KMS-11 (cell line): ENCODE measurements around the gene NAA15.
"Not testable (repeated sequence)": the region's sequence is repeated elsewhere in the genome, so short reads cannot be mapped to it uniquely, and the experiment has no call there.

Source experiments
- H2AFZ ChIP-seq: fragments of 200-600 bp; sonication (generic); 2 replicates; pipeline ENCODE4 v1.6.1; 2016; ENCODE audit warnings: antibody characterized with exemption, mixed run types, low read depth
- H3K27ac ChIP-seq: fragments of 200-600 bp; sonication (generic); 2 replicates; pipeline ENCODE4 v1.6.1; 2016; ENCODE audit warnings: mild to moderate bottlenecking, mixed run types
- H3K27me3 ChIP-seq: fragments of 200-600 bp; sonication (generic); 2 replicates; pipeline ENCODE4 v1.6.1; 2017; ENCODE audit warnings: mild to moderate bottlenecking, low read depth, mixed run types, moderate library complexity; ENCODE audit not compliant: insufficient read depth
- H3K36me3 ChIP-seq: fragments of 200-600 bp; sonication (generic); 2 replicates; pipeline ENCODE4 v1.6.1; 2017; ENCODE audit warnings: mild to moderate bottlenecking, mixed run types; ENCODE audit not compliant: insufficient read depth
- H3K4me1 ChIP-seq: fragments of 200-600 bp; sonication (generic); 2 replicates; pipeline ENCODE4 v1.6.1; 2016; ENCODE audit warnings: mild to moderate bottlenecking, low read depth, mixed run types; ENCODE audit not compliant: poor library complexity, severe bottlenecking
- H3K4me2 ChIP-seq: fragments of 200-600 bp; sonication (generic); 2 replicates; pipeline ENCODE4 v1.7.0; 2016; ENCODE audit warnings: mild to moderate bottlenecking, mixed run types
- H3K4me3 ChIP-seq: fragments of 200-600 bp; sonication (generic); IDR thresholded peaks from 2 replicates; pipeline ENCODE4 v1.6.1; 2017; ENCODE audit warnings: low read depth, low read length, mixed read lengths; ENCODE audit not compliant: insufficient read depth
- H3K79me2 ChIP-seq: fragments of 200-600 bp; sonication (generic); 2 replicates; pipeline ENCODE4 v1.6.1; 2016; ENCODE audit warnings: low read depth, mixed run types; ENCODE audit not compliant: insufficient read depth
- H3K9ac ChIP-seq: fragments of 200-600 bp; sonication (generic); 2 replicates; pipeline ENCODE4 v1.6.1; 2016; ENCODE audit warnings: mild to moderate bottlenecking, mixed run types
- H4K20me1 ChIP-seq: fragments of 200-600 bp; sonication (generic); 2 replicates; pipeline ENCODE4 v1.6.1; 2016; ENCODE audit warnings: mild to moderate bottlenecking, mixed run types; ENCODE audit not compliant: insufficient read depth
- CTCF ChIP-seq: fragments of 200-600 bp; sonication (generic); conservative IDR thresholded peaks from 2 replicates; pipeline ENCODE4 v1.6.1; 2017; ENCODE audit warnings: low read depth, mild to moderate bottlenecking, antibody characterized with exemption, low read length, moderate library complexity, mixed read lengths

The NAA15 gene

GRCh38 chr4:139403462-139403861, 102.2 kb downstream of the NAA15 start:
- Histone ChIP-seq H3K4me1 (no peaks in the 10 kb centered on the region), H3K27me3 (no peaks in the 10 kb centered on the region), H4K20me1 (no peaks in the 10 kb centered on the region), H3K36me3 (no peaks in the 10 kb centered on the region), H3K9ac (no peak overlapping the region), H3K79me2 (no peaks in the 10 kb centered on the region), H2AFZ (no peak overlapping the region), H3K4me3 (no peak overlapping the region), H3K4me2 (no peak overlapping the region), H3K27ac (no peak overlapping the region)
- 0 out of 2 replicates have a peak, but pooled peaks have one; percentile 29 for TF ChIP-seq CTCF

GRCh38 chr4:139410312-139410711, 109.0 kb downstream of the NAA15 start:
- H3K4me3 ChIP-seq = no peak overlapping the region
- no peaks in the 10 kb centered on the region for H3K36me3 ChIP-seq
- no peaks in the 10 kb centered on the region for H3K27me3 ChIP-seq
- no peaks in the 10 kb centered on the region for H4K20me1 ChIP-seq
- TF ChIP-seq CTCF = no peak
- H3K4me1 ChIP-seq = no peaks in the 10 kb centered on the region
- no peak overlapping the region for H3K9ac ChIP-seq
- H3K79me2 ChIP-seq = no peaks in the 10 kb centered on the region
- H3K27ac ChIP-seq = no peak overlapping the region
- H2AFZ ChIP-seq = no peak overlapping the region
- no peak overlapping the region for H3K4me2 ChIP-seq

- H3K4me1 ChIP-seq = peaks cover 15% of the 10 kb centered on the region
- H3K4me2 ChIP-seq, H3K9ac ChIP-seq, H3K27me3 ChIP-seq, H3K4me3 ChIP-seq, H4K20me1 ChIP-seq, H2AFZ ChIP-seq, H3K79me2 ChIP-seq, H3K36me3 ChIP-seq, H3K27ac ChIP-seq: not testable (repeated sequence)
These were observed 113.4 kb downstream of the NAA15 start for GRCh38 chr4:139414671-139415210.

- Histone ChIP-seq H3K4me1 (peaks cover 19% of the 10 kb centered on the region), H3K79me2 (no peaks in the 10 kb centered on the region), H3K4me2 (no peak overlapping the region), H3K4me3 (no peak overlapping the region), H3K27ac (no peak overlapping the region), H2AFZ (no peak overlapping the region), H3K36me3 (no peaks in the 10 kb centered on the region), H3K27me3 (no peaks in the 10 kb centered on the region), H3K9ac (no peak overlapping the region), H4K20me1 (no peaks in the 10 kb centered on the region)
- peak; percentile 89 for TF ChIP-seq CTCF
These were observed 114.9 kb downstream of the NAA15 start for GRCh38 chr4:139416073-139416673.

GRCh38 chr4:139419388-139419914, 118.1 kb downstream of the NAA15 start:
- no peak for TF ChIP-seq CTCF
- Histone ChIP-seq H3K4me1 (peaks cover 19% of the 10 kb centered on the region), H3K79me2 (no peaks in the 10 kb centered on the region), H3K4me2 (peak overlapping the region; percentile 13), H3K4me3 (no peak overlapping the region), H4K20me1 (no peaks in the 10 kb centered on the region), H2AFZ (no peak overlapping the region), H3K27ac (no peak overlapping the region), H3K36me3 (no peaks in the 10 kb centered on the region), H3K27me3 (no peaks in the 10 kb centered on the region), H3K9ac (no peak overlapping the region)
